IMR-90 (cell line): ENCODE results near the gene FOXM1. TPM values are rescaled to one million over a fixed set of nuclear protein-coding genes. Genes with fewer than 3 reads are reported as not detected.

Experiments used
- ATAC-seq: fragments of 200-7000 bp; cut with Tn5 transposase; 2 replicates; pipeline ENCODE4 v1.9.1; 2020; ENCODE audit warnings: low read depth, mild to moderate bottlenecking, moderate library complexity
- BruUV-seq: library from RNA; stranded (reverse); fragments of 400-500 nt; replicated peaks from 2 replicates; lab custom pipeline; 2021; lab: Mats Ljungman, UMichigan
- CTCF ChIA-PET: fragments of 300-600 bp; formaldehyde crosslinking; extraction: SDS; loops from one replicate; lab custom pipeline; 2021; ENCODE audit warnings: antibody characterized with exemption; lab: Yijun Ruan, JAX
- POLR2A ChIA-PET: fragments of 300-600 bp; sonication (Branson Sonifier 250); formaldehyde crosslinking; loops from one replicate; lab custom pipeline; 2022; ENCODE audit warnings: antibody characterized with exemption; ENCODE audit not compliant: unreplicated experiment; lab: Charles Lee
- DNase-seq: peaks from one replicate; pipeline ENCODE4 v3.0.0; 2013
- H2AFZ ChIP-seq: replicated peaks from 2 replicates; pipeline ENCODE3; 2013; ENCODE audit warnings: low read length, mild to moderate bottlenecking; ENCODE audit not compliant: poor library complexity
- H2AK5ac ChIP-seq: 2 replicates; pipeline ENCODE4 v1.6.1; 2013; ENCODE audit warnings: low read depth, low read length, inconsistent platforms
- H2AK9ac ChIP-seq: replicated peaks from 2 replicates; pipeline ENCODE3; 2013; ENCODE audit warnings: mild to moderate bottlenecking, low read depth, low read length, moderate library complexity; ENCODE audit not compliant: poor library complexity
- H2BK120ac ChIP-seq: 2 replicates; pipeline ENCODE4 v1.6.1; 2013; ENCODE audit warnings: low read depth, low read length, inconsistent platforms
- H2BK15ac ChIP-seq: 3 replicates; pipeline ENCODE4 v1.6.1; 2013; ENCODE audit warnings: low read depth, low read length, inconsistent platforms
- H2BK20ac ChIP-seq: 2 replicates; pipeline ENCODE4 v1.6.1; 2013; ENCODE audit warnings: low read depth, mild to moderate bottlenecking, inconsistent platforms, low read length, moderate library complexity
- H2BK5ac ChIP-seq: 2 replicates; pipeline ENCODE4 v1.6.1; 2013; ENCODE audit warnings: mild to moderate bottlenecking, low read depth, low read length, inconsistent platforms; ENCODE audit not compliant: poor library complexity, severe bottlenecking
- H3K14ac ChIP-seq: replicated peaks from 2 replicates; pipeline ENCODE4 v1.6.1; 2013; ENCODE audit warnings: low read depth, low read length, inconsistent platforms
- H3K18ac ChIP-seq: 2 replicates; pipeline ENCODE4 v1.6.1; 2013; ENCODE audit warnings: low read depth, low read length, control low read depth
- H3K23ac ChIP-seq: 2 replicates; pipeline ENCODE4 v1.6.1; 2013; ENCODE audit warnings: low read depth, low read length, inconsistent platforms
- H3K27ac ChIP-seq: 2 replicates; pipeline ENCODE4 v1.5.1; 2013; ENCODE audit warnings: mild to moderate bottlenecking, control low read depth, low read length; ENCODE audit not compliant: insufficient read depth
- H3K27me3 ChIP-seq: 2 replicates; pipeline ENCODE4 v1.6.1; 2013; ENCODE audit warnings: low read length; ENCODE audit not compliant: control insufficient read depth, insufficient read depth
- H3K36me3 ChIP-seq: 2 replicates; pipeline ENCODE4 v1.6.1; 2013; ENCODE audit warnings: low read length, mixed read lengths; ENCODE audit not compliant: control insufficient read depth, insufficient read depth
- H3K4ac ChIP-seq: 2 replicates; pipeline ENCODE4 v1.6.1; 2013; ENCODE audit warnings: low read depth, low read length, inconsistent platforms
- H3K4me1 ChIP-seq: 2 replicates; pipeline ENCODE4 v1.6.1; 2013; ENCODE audit warnings: low read length, mixed read lengths; ENCODE audit not compliant: control insufficient read depth, insufficient read depth
- H3K4me2 ChIP-seq: 2 replicates; pipeline ENCODE4 v1.6.1; 2013; ENCODE audit warnings: low read depth, mild to moderate bottlenecking, control low read depth, low read length, moderate library complexity
- H3K4me3 ChIP-seq: 2 replicates; pipeline ENCODE4 v1.5.1; 2013; ENCODE audit warnings: low read depth, mild to moderate bottlenecking, control low read depth, low read length, moderate library complexity; ENCODE audit not compliant: insufficient read depth
- H3K56ac ChIP-seq: 2 replicates; pipeline ENCODE4 v1.6.1; 2013; ENCODE audit warnings: low read length, inconsistent platforms; ENCODE audit not compliant: insufficient read depth; ENCODE audit errors: extremely low read depth
- H3K79me1 ChIP-seq, 2 experiments: 2 replicates each; pipeline ENCODE4 v1.6.1; 2013; ENCODE audit warnings: low read length in 2 of 2, inconsistent platforms in 1 of 2, low read depth in 1 of 2
- H3K9ac ChIP-seq: 2 replicates; pipeline ENCODE4 v1.6.1; 2013; ENCODE audit warnings: low read depth, low read length, control low read depth
- H3K9me1 ChIP-seq: 2 replicates; pipeline ENCODE4 v1.6.1; 2013; ENCODE audit warnings: low read length, inconsistent platforms; ENCODE audit not compliant: insufficient read depth
- H3K9me3 ChIP-seq: 2 replicates; pipeline ENCODE4 v1.6.1; 2013; ENCODE audit warnings: low read length; ENCODE audit not compliant: control insufficient read depth, insufficient read depth
- H4K20me1 ChIP-seq: 2 replicates; pipeline ENCODE4 v1.6.1; 2013; ENCODE audit warnings: low read length, inconsistent platforms; ENCODE audit not compliant: insufficient read depth
- H4K5ac ChIP-seq: 2 replicates; pipeline ENCODE4 v1.6.1; 2013; ENCODE audit warnings: mild to moderate bottlenecking, low read depth, low read length, control low read depth
- H4K8ac ChIP-seq, 2 experiments: 2 replicates each; pipeline ENCODE4 v1.6.1; 2013; ENCODE audit warnings: low read depth in 2 of 2, low read length in 2 of 2, control low read depth in 1 of 2, inconsistent platforms in 1 of 2
- H4K91ac ChIP-seq: 2 replicates; pipeline ENCODE4 v1.6.1; 2013; ENCODE audit warnings: low read depth, low read length, inconsistent platforms; ENCODE audit not compliant: insufficient read depth
- BHLHE40 ChIP-seq: fragments of 150-350 bp; IDR thresholded peaks from 2 replicates; pipeline ENCODE4 v1.6.1; 2016; ENCODE audit warnings: mild to moderate bottlenecking, low read depth, low read length
- CEBPB ChIP-seq: IDR thresholded peaks from 2 replicates; pipeline ENCODE4 v1.6.1; 2012; ENCODE audit warnings: low read depth, low read length, improper control_type of control experiment
- CHD1 ChIP-seq: IDR thresholded peaks from 2 replicates; pipeline ENCODE4 v1.6.1; 2012; ENCODE audit warnings: low read depth, low read length, improper control_type of control experiment
- MAFK ChIP-seq: IDR thresholded peaks from 2 replicates; pipeline ENCODE4 v1.6.1; 2012; ENCODE audit warnings: low read depth, low read length, improper control_type of control experiment
- POLR2A ChIP-seq: IDR thresholded peaks from 2 replicates; pipeline ENCODE4 v1.6.1; 2012; ENCODE audit warnings: mild to moderate bottlenecking, low read depth, low read length
- WGBS, 2 experiments: methylation state at CpG; one replicate each; pipeline versions ENCODE4 v1.1.5 to v1.1.7; 2013; ENCODE audit warnings: missing lambda C conversion rate in 2 of 2; ENCODE audit not compliant: insufficient read length in 1 of 2; ENCODE audit errors: extremely low coverage in 2 of 2; 5-methylcytosine and 5-hydroxymethylcytosine counted together
- dilution Hi-C: fragments of 300-500 bp; cut with HindIII; formaldehyde crosslinking; loops from one replicate; pipeline ENCODE4 v1.14.3; 2018; ENCODE audit warnings: low sequenced_read_pairs; ENCODE audit not compliant: unreplicated experiment
- in situ Hi-C: fragments of 300-500 bp; cut with MboI; formaldehyde crosslinking; loops from 3 replicates; pipeline ENCODE4 v1.14.3; 2019; ENCODE audit warnings: low sequenced_read_pairs, inconsistent platforms, mixed read lengths
- intact Hi-C: fragments of 100-400 bp; cut with micrococcal nuclease; formaldehyde crosslinking; loops from 2 replicates; pipeline ENCODE4 v1.10.0; 2022
- polyA plus RNA-seq, 3 experiments: library from polyadenylated mRNA; depleted of rRNA; stranded (reverse); fragments of >200 nt; gene quantifications; 2 replicates each; pipeline ENCODE4 v1.2.3, GENCODE V29; 2012; ENCODE audit warnings: low replicate concordance in 1 of 3
- total RNA-seq: library from RNA; depleted of rRNA; stranded (reverse); fragments of >200 nt; gene quantifications from 2 replicates; pipeline ENCODE4 v1.2.3, GENCODE V29; 2012

FOXM1 gene
- total and polyA plus RNA-seq, 2 of the 4 experiments (the other 2 are of a cell fraction) = 14.9 to 29.3 TPM

DNA sequence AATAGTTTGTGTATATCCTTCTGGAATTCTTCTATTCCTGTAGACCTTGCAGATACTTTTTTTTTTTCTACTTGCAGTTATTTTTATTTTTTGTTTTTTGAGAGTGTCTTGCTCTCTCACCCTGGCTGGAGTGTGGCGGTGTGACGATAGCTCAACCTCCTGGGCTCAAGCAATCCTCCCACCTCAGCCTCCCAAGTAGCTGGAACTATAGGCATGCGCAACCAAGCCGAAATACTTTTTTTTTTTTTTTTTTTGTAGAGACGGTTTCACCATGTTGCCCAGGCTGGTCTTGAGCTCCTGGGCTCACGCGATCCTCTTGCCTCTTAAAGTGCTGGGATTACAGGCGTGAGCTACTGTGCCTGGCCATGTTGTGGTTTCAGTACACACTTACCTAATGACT, 23.7 kb upstream of the FOXM1 start:
- POLR2A ChIA-PET = no interaction called here
- CTCF ChIA-PET = interaction anchor here (0.6 kb wide), 2 partner anchors 223 to 705 kb away, joined by 3 to 5 read pairs; no protein-coding TSS in a partner anchor

More for the DNA sequence above, 23.7 kb upstream of the FOXM1 start:
- Histone ChIP-seq H4K20me1 (peaks cover 44% of the 10 kb centered on the region), H2BK120ac (no peak overlapping the region), H3K4ac (no peak overlapping the region), H3K18ac (no peak overlapping the region), H3K23ac (no peak overlapping the region), H3K9me1 (peaks cover 10% of the 10 kb centered on the region), H2AK5ac (no peak overlapping the region), H3K79me1 (peaks cover 12 to 65% of the 10 kb centered on the region in 2 experiments), H2BK5ac (no peak overlapping the region), H2BK20ac (no peak overlapping the region), H3K27ac (no peak overlapping the region), H3K4me2 (no peak overlapping the region), H4K5ac (no peak overlapping the region), H3K9me3 (no peaks in the 10 kb centered on the region), H4K91ac (no peak overlapping the region), H2AK9ac (no peak overlapping the region), H3K4me1 (no peaks in the 10 kb centered on the region), H3K27me3 (no peaks in the 10 kb centered on the region), H3K36me3 (peaks cover 2% of the 10 kb centered on the region), H3K14ac (no peak overlapping the region), H2BK15ac (no peak overlapping the region), H2AFZ (no peak overlapping the region), H3K4me3 (no peak overlapping the region), H3K56ac (no peak overlapping the region), H3K9ac (no peak overlapping the region), H4K8ac (no peak overlapping the region)
- dilution Hi-C loops (no loop called here), in situ Hi-C loops (no loop called here), intact Hi-C loops (no loop called here)
- no peak for TF ChIP-seq CEBPB
- TF ChIP-seq BHLHE40 = no peak
- no peak for TF ChIP-seq POLR2A
- TF ChIP-seq CHD1 = no peak
- TF ChIP-seq MAFK = no peak
- DNase-seq = no peak
- no peak for ATAC-seq
- BruUV-seq = no TSS peak
- WGBS, 2 experiments = 93% methylated on average over 5 of the region's 8 CpGs; no CpG with 5 or more reads in 1 of the 2 experiments
